ENCODE results near the gene KDM4E.

DNA sequence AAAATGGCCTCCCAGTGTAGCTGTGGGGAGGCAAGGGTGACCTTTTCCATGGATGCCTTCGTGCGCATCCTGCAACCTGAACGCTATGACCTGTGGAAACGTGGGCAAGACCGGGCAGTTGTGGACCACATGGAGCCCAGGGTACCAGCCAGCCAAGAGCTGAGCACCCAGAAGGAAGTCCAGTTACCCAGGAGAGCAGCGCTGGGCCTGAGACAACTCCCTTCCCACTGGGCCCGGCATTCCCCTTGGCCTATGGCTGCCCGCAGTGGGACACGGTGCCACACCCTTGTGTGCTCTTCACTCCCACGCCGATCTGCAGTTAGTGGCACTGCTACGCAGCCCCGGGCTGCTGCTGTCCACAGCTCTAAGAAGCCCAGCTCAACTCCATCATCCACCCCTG, 26.8 kb upstream of the KDM4E start:
- TF ChIP-seq TAF1 (IDR thresholded peaks at IDR 0.05; ENCODE audit: borderline replicate concordance, low read depth, low read length), result no peak
- no peak for TF ChIP-seq RXRA (IDR thresholded peaks at IDR 0.05; ENCODE audit: borderline replicate concordance, low read depth)
- no peak for TF ChIP-seq EZH2phosphoT487 (IDR thresholded peaks at IDR 0.05; ENCODE audit: borderline replicate concordance, low read depth)

Measured in SK-N-SH (cell line).